Posterior cingulate gyrus (tissue), 11 donors: ENCODE measurements around the gene CELA3B.
"Not testable (repeated sequence)": the region's sequence is repeated elsewhere in the genome, so short reads cannot be mapped to it uniquely, and the experiment has no call there.

Experiments used
- DNase-seq, 10 donors: peaks; one replicate each; pipeline versions ENCODE4 v3.0.0 to v3.0.0-alpha.2; 2020 to 2021; ENCODE audit warnings: mixed read lengths in 3 of 10
- intact Hi-C: fragments of 100-400 bp; cut with DNase I; formaldehyde crosslinking; loops from one replicate; pipeline ENCODE4 v1.15.1; 2023

The CELA3B gene

DNA sequence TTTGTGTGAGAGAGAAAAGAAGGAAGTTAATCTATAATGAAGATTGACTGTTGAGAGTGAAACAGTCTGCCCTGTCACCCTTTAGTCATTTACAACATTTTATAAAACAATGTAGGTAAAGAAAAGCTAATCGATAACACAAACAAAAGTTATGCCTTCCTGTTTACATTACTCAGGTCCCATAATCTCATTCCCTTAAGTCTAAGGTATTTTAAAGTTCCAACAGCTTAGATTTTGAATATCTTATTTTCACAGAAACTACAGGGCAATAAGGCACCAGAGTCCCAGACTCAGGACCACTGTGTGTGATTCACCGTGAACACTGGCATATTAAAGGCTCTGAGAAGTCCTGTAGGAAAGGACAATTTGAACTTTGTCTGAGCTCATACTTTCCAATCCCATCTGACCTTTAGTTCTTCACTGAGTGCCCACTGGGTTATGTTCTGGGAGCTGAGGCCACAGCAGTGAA lies 3.8 kb upstream of the CELA3B start:
- intact Hi-C loops, DNase-seq: not testable (repeated sequence)

GRCh38 chr1:21973948-21974347 lies 2.9 kb upstream of the CELA3B start:
- intact Hi-C loops, result not testable (repeated sequence)

GRCh38 chr1:21974699-21975098 lies 2.1 kb upstream of the CELA3B start:
- DNase-seq, result peak in 1 of 10 donors; percentile 18
- intact Hi-C loops, result not testable (repeated sequence)

More at GRCh38 chr1:21973948-21974347, 2.9 kb upstream of the CELA3B start:
- peak in 1 of 10 donors; percentile 15 for DNase-seq

DNA sequence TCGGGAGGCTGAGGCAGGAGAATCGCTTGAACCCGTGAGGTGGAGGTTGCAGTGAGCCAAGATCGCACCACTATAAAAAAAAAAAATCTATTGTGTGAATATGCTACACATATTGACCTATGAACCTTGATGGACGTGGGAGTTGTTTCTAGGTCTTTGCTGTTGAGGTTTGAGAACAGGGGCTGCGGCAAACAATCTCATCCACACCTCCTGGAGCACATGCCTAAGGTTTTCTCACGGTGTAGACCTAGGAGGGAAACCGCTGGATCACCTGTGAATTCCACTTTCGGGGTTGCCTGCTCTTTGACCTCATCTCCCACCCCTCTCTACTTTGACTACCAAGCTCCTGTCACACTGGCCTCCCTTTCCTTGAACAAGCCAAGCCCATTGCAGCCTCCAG lies 1.5 kb upstream of the CELA3B start:
- intact Hi-C loops, result not testable (repeated sequence)
- DNase-seq, result peak in 1 of 10 donors; percentile 12

DNA sequence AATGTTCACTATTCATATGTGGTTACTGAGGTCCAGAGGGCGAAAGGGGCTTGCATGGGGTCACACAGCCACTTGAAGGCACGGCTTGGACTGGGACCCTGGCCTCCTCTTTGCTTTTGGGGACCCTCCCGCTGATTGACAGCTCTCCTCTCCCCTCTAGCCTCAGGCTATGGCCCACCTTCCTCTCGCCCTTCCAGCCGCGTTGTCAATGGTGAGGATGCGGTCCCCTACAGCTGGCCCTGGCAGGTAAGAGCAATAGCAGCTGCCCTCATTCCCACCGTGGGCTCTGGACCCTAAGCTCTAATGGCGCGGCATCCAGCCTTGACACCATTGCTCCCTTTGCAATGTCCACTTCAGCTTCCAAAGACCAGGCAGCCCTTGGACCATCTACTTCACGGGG lies 1.4 kb downstream of the CELA3B start:
- peak in 1 of 10 donors; percentile 43 for DNase-seq
- intact Hi-C loops, result not testable (repeated sequence)

GRCh38 chr1:21980515-21981220 lies 3.8 kb downstream of the CELA3B start:
- DNase-seq, result peak in 1 of 10 donors; percentile 76
- intact Hi-C loops, result not testable (repeated sequence)

GRCh38 chr1:21981253-21981652 lies 4.4 kb downstream of the CELA3B start:
- intact Hi-C loops, result not testable (repeated sequence)
- DNase-seq, result peak in 1 of 10 donors; percentile 22

GRCh38 chr1:21982122-21982521 lies 5.3 kb downstream of the CELA3B start:
- DNase-seq, result peak in 1 of 10 donors; percentile 31
- intact Hi-C loops, result not testable (repeated sequence)

DNA sequence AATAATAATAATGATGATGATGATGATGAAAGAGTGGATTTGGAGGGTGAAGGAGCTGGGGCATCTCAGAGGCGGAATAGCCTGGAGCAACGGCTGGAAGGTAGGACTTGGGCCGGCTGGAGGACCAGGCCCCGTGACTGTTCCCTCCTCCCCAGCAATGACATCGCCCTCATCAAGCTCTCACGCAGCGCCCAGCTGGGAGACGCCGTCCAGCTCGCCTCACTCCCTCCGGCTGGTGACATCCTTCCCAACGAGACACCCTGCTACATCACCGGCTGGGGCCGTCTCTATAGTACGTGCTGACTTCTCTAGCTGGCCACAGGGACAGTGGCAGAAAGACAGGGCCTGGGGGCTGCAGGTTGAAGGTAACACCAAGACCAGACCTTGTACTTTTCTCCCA lies 6.7 kb downstream of the CELA3B start:
- intact Hi-C loops, result not testable (repeated sequence)

DNA sequence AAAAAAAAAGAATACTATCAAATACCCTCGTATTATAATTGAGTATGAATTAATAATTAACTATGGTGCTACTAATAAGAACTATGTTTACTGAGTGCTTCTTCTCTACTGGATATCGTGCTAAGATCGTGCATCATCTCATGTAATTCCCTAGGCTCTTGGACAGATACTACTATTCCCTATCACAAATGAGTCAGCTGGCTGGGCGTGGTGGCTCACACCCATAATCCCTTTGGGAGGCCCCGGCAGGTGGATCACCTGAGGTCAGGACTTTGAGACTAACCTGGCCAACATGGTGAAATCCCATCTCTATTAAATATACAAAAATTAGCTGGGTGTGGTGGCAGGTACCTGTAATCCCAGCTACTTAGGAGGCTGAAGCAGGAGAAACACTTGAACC lies 9.1 kb downstream of the CELA3B start:
- DNase-seq, intact Hi-C loops: not testable (repeated sequence)

More for the DNA sequence above, 6.7 kb downstream of the CELA3B start:
- DNase-seq, result peak in 1 of 10 donors; percentile 14

- intact Hi-C loops, result not testable (repeated sequence)
- peak in 1 of 10 donors; percentile 25 for DNase-seq
Measured at GRCh38 chr1:21986386-21986785, 9.6 kb downstream of the CELA3B start.

- intact Hi-C loops, DNase-seq: not testable (repeated sequence)
Measured at GRCh38 chr1:21989672-21990393, 13.0 kb downstream of the CELA3B start.

DNA sequence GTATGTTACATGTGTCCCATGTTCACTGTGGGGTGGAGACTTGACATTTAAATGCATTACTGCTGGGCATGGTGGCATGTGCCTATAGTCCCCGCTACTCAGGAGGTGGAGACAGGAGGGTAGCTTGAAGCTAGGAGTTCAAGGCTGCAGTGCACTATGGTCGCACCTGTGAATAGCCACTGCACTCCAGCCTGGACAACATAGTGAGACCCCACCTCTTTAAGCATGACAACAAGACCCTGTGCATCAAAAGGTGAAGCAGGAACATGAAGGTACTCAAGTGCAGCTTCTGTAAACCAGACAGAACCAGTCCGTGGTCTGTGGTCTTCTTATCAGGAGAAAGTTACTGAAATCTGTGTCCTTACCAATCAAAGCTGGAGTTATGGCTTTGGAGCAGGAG lies 15.4 kb downstream of the CELA3B start:
- intact Hi-C loops, result not testable (repeated sequence)
- DNase-seq, result peak in 1 of 10 donors; percentile 14

DNA sequence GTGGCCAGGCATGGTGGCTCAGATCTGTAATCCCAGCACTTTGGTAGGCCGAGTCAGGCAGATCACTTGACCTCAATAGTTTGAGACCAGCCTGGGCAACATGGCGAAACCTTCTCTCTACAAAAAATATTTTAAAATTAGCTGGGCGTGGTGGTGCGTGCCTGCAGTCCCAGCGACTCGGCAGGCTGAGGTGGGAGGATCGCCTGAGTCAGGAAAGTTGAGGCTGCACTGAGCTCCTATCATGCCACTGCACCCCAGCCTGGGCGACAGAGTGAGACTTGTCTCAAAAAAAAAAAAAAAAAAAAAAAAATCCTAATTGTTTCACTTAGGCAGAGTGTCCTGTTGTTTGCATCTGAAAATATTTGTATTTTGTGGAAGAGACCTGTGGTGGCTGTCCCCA lies 17.9 kb downstream of the CELA3B start:
- intact Hi-C loops, result not testable (repeated sequence)

GRCh38 chr1:21996663-21996970 lies 19.8 kb downstream of the CELA3B start:
- peak in 1 of 10 donors; percentile 11 for DNase-seq
- intact Hi-C loops, result not testable (repeated sequence)

More for the DNA sequence above, 17.9 kb downstream of the CELA3B start:
- peak in 1 of 10 donors; percentile 62 for DNase-seq

GRCh38 chr1:21997891-21998623 lies 21.2 kb downstream of the CELA3B start:
- peak in 1 of 10 donors; percentile 17 for DNase-seq
- intact Hi-C loops, result not testable (repeated sequence)

GRCh38 chr1:21998624-21999294 lies 21.9 kb downstream of the CELA3B start:
- DNase-seq, intact Hi-C loops: not testable (repeated sequence)

DNA sequence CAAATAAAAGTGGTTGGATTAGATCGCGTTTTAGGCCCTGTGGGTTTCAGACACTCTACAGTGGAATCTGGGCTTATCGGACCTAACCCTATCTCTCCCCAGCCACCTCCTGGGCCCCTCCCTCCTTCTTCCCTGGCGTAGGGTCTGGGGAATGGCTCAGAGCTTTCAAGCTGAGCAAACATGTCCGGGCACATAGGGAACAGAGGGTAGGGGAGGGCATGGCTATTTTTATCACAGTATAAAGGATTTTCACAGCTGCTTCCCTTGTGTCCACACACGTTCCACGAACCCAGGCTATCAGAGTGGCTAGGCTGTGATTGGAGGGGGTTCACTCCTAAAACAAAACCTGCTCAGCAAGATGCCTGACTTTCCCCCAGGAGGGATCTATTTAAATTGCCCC lies 22.8 kb downstream of the CELA3B start:
- DNase-seq, intact Hi-C loops: not testable (repeated sequence)

GRCh38 chr1:22001409-22001808 lies 24.6 kb downstream of the CELA3B start, which contains the start of gene CELA3A:
Gene CELA3A (plus strand): TSS chr1:22001657. CDS start chr1:22001675, 18 bp downstream.
- no peak for DNase-seq
- intact Hi-C loops, result no loop called here

DNA sequence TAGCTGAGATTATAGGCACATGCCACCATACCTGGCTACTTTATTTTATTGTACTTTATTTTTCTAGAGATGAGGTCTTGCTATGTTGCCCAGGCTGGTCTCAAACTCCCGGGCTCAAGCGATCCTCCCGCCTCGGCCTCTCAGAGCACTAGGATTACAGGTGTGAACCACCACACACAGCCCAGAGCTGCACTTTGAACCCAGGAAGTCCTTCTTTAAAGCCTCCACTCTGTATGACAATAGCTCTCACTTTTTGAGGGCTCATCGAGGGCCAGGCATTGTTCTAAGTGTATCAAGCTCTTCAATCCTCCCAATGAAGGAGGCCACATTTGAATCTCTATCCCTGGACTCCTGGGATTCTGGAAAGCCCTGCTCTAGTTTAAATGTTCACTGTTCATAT lies 25.6 kb downstream of the CELA3B start:
- peak in 1 of 10 donors; percentile 53 for DNase-seq
- intact Hi-C loops, result not testable (repeated sequence)
